NCI-H774 (cell line): ENCODE measurements around the gene GMDS.
A peak's percentile ranks its signal among the peaks of the same experiment; 100 is the strongest.

Source experiments
- DNase-seq: peaks from one replicate; lab custom pipeline; 2025; lab: John Stamatoyannopoulos, UW

GMDS gene

GRCh38 chr6:2240961-2241360 is 4.4 kb downstream of the GMDS start:
- DNase-seq = no peak

- no peak for DNase-seq
These were observed 8.4 kb downstream of the GMDS start for GRCh38 chr6:2237001-2237400.

GRCh38 chr6:2235777-2236495 is 9.5 kb downstream of the GMDS start:
- DNase-seq = no peak

- no peak for DNase-seq
These were observed 13.0 kb downstream of the GMDS start for GRCh38 chr6:2232445-2232844.

GRCh38 chr6:2231438-2231837 is 14.0 kb downstream of the GMDS start:
- no peak for DNase-seq

GRCh38 chr6:2230659-2231277 is 14.6 kb downstream of the GMDS start:
- DNase-seq = no peak

- DNase-seq = no peak
These were observed 15.7 kb downstream of the GMDS start for GRCh38 chr6:2229742-2230141.

GRCh38 chr6:2229039-2229438 is 16.4 kb downstream of the GMDS start:
- DNase-seq = no peak

GRCh38 chr6:2228392-2228791 is 17.0 kb downstream of the GMDS start:
- no peak for DNase-seq

GRCh38 chr6:2226775-2227174 is 18.6 kb downstream of the GMDS start:
- no peak for DNase-seq

GRCh38 chr6:2225422-2226392 is 19.7 kb downstream of the GMDS start:
- no peak for DNase-seq

GRCh38 chr6:2224847-2225382 is 20.5 kb downstream of the GMDS start:
- no peak for DNase-seq

- no peak for DNase-seq
These were observed 23.0 kb downstream of the GMDS start for GRCh38 chr6:2222275-2222842.

GRCh38 chr6:2221726-2222274 is 23.6 kb downstream of the GMDS start:
- DNase-seq = no peak

- no peak for DNase-seq
These were observed 25.3 kb downstream of the GMDS start for GRCh38 chr6:2220154-2220553.

GRCh38 chr6:2218866-2219265 is 26.5 kb downstream of the GMDS start:
- no peak for DNase-seq

- DNase-seq = no peak
These were observed 28.5 kb downstream of the GMDS start for GRCh38 chr6:2216794-2217383.

GRCh38 chr6:2215342-2215741 is 30.1 kb downstream of the GMDS start:
- no peak for DNase-seq

GRCh38 chr6:2213086-2213485 is 32.3 kb downstream of the GMDS start:
- no peak for DNase-seq

GRCh38 chr6:2209226-2209809 is 36.1 kb downstream of the GMDS start:
- peak; percentile 79 for DNase-seq

GRCh38 chr6:2208468-2208867 is 36.9 kb downstream of the GMDS start:
- no peak for DNase-seq
